WI38 (cell line): ENCODE measurements around the gene KDM2A.

Experiments used
- H3K4me3 ChIP-seq: 2 replicates; pipeline ENCODE4 v1.5.1; 2011; ENCODE audit warnings: low read depth, mild to moderate bottlenecking, control low read depth, low read length
- TF ChIP-seq, protein P1 (sequence below): IDR thresholded peaks from 2 replicates; pipeline ENCODE4 v1.5.1; 2012; ENCODE audit warnings: low read depth, mild to moderate bottlenecking, control low read depth, low read length

Gene KDM2A

DNA sequence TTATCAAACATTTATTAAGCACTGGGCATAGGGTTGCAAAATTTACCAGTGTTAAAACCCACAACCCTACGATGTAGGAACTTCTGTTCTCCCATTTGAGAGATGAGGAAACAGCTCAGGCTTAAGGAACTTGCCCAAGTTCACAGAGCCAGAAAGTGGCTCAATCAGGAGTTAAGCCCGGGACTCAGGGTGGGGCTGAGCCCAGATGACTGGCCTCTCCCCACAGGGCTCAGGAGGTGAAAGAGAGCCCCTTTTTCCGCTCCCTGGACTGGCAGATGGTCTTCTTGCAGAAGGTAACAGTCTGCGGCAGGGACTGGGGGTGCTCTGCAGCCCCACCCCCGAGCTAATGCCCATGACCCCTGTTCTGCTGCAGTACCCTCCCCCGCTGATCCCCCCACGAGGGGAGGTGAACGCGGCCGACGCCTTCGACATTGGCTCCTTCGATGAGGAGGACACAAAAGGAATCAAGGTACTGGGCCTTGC, 164.5 kb downstream of the KDM2A start:
- TF ChIP-seq, protein P1, sequence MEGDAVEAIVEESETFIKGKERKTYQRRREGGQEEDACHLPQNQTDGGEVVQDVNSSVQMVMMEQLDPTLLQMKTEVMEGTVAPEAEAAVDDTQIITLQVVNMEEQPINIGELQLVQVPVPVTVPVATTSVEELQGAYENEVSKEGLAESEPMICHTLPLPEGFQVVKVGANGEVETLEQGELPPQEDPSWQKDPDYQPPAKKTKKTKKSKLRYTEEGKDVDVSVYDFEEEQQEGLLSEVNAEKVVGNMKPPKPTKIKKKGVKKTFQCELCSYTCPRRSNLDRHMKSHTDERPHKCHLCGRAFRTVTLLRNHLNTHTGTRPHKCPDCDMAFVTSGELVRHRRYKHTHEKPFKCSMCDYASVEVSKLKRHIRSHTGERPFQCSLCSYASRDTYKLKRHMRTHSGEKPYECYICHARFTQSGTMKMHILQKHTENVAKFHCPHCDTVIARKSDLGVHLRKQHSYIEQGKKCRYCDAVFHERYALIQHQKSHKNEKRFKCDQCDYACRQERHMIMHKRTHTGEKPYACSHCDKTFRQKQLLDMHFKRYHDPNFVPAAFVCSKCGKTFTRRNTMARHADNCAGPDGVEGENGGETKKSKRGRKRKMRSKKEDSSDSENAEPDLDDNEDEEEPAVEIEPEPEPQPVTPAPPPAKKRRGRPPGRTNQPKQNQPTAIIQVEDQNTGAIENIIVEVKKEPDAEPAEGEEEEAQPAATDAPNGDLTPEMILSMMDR, result no peak
- H3K4me3 ChIP-seq, result no peak overlapping the region

DNA sequence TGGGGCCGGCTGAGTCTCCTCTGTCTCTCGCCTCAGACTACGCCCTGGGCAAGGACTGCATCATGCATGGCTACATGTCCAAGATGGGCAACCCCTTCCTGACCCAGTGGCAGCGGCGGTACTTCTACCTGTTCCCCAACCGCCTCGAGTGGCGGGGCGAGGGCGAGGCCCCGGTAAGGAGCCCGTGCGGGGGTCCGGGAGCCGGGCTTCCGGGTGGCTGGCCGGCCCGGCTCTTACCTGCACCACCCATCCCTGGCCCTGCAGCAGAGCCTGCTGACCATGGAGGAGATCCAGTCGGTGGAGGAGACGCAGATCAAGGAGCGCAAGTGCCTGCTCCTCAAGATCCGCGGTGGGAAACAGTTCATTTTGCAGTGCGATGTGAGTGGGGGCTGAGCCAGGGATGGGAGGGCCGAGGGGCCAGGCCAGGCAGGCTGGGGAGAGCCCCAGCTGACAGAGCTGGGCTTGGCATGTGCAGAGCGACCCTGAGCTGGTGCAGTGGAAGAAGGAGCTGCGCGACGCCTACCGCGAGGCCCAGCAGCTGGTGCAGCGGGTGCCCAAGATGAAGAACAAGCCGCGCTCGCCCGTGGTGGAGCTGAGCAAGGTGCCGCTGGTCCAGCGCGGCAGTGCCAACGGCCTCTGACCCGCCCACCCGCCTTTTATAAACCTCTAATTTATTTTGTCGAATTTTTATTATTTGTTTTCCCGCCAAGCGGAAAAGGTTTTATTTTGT, 165.9 kb downstream of the KDM2A start:
- TF ChIP-seq, protein P1, result no peak
- no peak overlapping the region for H3K4me3 ChIP-seq

DNA sequence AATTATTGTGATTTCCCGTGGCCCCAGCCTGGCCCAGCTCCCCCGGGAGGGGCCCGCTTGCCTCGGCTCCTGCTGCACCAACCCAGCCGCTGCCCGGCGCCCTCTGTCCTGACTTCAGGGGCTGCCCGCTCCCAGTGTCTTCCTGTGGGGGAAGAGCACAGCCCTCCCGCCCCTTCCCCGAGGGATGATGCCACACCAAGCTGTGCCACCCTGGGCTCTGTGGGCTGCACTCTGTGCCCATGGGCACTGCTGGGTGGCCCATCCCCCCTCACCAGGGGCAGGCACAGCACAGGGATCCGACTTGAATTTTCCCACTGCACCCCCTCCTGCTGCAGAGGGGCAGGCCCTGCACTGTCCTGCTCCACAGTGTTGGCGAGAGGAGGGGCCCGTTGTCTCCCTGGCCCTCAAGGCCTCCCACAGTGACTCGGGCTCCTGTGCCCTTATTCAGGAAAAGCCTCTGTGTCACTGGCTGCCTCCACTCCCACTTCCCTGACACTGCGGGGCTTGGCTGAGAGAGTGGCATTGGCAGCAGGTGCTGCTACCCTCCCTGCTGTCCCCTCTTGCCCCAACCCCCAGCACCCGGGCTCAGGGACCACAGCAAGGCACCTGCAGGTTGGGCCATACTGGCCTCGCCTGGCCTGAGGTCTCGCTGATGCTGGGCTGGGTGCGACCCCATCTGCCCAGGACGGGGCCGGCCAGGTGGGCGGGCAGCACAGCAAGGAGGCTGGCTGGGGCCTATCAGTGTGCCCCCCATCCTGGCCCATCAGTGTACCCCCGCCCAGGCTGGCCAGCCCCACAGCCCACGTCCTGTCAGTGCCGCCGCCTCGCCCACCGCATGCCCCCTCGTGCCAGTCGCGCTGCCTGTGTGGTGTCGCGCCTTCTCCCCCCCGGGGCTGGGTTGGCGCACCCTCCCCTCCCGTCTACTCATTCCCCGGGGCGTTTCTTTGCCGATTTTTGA, 166.8 kb downstream of the KDM2A start:
- TF ChIP-seq, protein P1, result no peak
- H3K4me3 ChIP-seq, result no peak overlapping the region

DNA sequence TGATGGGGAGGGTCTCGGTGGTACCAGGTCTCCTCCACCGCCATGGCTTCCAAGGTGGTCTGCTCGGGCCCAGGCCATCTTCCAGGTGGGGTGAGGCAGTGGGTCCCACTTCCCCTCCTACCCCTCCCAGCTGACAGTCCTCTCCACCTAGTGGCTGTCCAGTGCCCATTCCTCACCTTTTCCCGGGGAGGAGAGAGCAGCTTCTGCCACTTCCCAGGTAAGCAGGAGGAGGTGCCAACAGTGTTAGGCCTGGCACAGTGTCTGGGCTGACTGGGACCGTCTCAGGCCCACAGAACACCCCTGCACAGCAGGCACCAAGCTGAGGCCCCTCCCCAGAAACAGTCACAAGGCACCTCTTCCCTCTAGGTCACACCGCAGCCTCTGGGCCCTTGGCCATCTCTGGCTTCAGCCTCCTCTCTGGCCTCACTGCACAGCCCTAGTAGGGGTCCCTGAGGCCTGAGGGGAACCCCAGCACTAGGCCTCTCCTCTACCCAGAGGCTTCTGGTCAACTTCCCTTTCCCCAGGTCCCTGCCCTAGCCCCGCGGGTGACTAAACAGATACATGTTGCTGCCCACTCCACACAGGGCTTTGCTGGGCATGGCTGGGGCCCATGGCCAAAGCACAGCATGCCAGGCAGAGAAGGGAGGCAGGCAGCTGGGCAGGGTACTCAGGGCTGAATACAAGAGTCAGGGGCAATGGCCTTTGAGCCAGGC, 167.7 kb downstream of the KDM2A start:
- TF ChIP-seq, protein P1, result no peak
- H3K4me3 ChIP-seq, result no peak overlapping the region

DNA sequence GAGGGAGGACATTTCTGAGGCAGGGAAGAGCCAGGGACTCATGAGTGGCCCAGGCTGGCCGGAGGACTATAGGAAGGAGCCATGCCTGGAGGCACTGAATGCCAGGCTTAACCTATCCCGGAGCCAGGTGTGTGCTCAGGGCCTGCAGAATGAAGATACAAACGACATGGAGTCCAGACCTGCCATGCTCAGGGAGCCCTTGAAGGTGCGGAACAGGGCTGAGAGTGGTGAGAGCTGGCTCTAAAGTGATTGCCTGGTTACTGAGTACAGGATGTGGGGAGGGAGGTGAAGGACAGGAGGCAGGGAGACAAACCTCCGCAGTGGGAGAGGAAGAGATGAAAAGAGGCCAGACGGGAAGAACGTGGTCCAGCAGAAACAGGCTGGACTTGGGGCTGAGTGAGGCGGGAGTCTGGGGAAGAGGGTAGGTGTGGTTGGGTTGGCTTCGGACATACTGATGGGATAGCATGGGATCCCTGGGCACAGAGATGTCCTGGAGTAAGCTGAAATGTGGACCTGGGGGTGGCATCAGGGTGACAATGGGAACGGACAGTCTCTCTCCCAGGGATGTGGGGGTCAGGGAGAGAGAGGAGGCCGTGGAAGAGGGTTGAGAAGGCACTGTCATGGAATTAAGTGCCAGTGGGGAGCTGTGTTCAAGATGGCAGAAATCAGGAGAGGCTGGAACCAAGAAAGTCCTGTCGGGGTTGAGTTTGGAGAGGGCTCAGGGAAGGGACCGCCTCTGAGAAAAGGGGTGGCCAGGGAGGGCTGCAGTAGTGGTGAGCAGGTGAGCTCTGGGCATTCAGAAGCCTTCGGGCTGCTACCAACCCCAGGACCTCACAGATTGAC, 168.5 kb downstream of the KDM2A start:
- TF ChIP-seq, protein P1, result no peak

DNA sequence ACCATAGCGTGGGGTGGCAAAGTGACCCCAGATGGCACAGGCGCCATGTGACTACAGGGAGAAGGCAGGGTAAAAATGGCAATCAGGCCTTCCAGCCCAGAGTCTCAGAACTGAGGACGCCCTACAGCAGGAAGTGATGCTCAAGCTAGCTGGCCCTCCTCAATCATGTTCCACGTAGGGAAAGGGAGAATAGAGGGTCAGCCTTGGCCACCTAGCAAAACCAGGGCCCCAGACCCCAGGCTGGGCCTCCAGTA, 169.1 kb downstream of the KDM2A start:
- TF ChIP-seq, protein P1, result no peak
- H3K4me3 ChIP-seq, result peak overlapping the region; percentile 70

More for the DNA sequence above, 168.5 kb downstream of the KDM2A start:
- peak overlapping the region; percentile 70 for H3K4me3 ChIP-seq
